SH-SY5Y (cell line): ENCODE data around the gene MGAT4A.

Source experiments
- GATA2 ChIP-seq: IDR thresholded peaks from 2 replicates; pipeline ENCODE4 v1.6.1; 2011; ENCODE audit warnings: mild to moderate bottlenecking, low read depth, low read length
- GATA3 ChIP-seq: IDR thresholded peaks from 2 replicates; pipeline ENCODE4 v1.6.1; 2011; ENCODE audit warnings: low read depth, mild to moderate bottlenecking, low read length, moderate library complexity

DNA sequence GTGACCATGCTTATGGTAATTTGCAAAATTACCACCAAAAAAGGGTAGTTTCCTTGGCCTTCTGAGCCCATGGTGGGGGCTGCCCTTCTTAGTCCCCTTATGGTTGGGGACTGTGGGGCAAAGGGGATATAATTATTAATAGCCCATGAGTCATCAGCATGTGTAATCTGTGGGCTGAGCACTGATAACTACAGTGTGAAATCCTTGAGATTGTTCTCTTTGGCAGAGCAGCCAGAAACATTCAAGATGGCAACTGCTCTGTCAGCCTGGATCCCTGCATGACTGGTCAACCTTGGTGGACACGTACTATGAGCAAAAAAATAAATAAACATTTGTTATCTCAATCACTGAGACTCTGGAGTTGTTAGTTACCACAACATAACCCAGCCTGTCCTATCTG, 61.3 kb downstream of the MGAT4A start:
- TF ChIP-seq GATA3 (no peak), GATA2 (no peak)
